Measurements from ENCODE around the gene TSC22D4. TPM values are rescaled to one million over a fixed set of nuclear protein-coding genes. Genes with fewer than 3 reads are reported as not detected.
"Not testable (repeated sequence)": the region's sequence is repeated elsewhere in the genome, so short reads cannot be mapped to it uniquely, and the experiment has no call there.

TSC22D4 gene
- 27.9 and 32.2 TPM in 2 replicates for total RNA-seq
- long read RNA-seq, result 0 reads

DNA sequence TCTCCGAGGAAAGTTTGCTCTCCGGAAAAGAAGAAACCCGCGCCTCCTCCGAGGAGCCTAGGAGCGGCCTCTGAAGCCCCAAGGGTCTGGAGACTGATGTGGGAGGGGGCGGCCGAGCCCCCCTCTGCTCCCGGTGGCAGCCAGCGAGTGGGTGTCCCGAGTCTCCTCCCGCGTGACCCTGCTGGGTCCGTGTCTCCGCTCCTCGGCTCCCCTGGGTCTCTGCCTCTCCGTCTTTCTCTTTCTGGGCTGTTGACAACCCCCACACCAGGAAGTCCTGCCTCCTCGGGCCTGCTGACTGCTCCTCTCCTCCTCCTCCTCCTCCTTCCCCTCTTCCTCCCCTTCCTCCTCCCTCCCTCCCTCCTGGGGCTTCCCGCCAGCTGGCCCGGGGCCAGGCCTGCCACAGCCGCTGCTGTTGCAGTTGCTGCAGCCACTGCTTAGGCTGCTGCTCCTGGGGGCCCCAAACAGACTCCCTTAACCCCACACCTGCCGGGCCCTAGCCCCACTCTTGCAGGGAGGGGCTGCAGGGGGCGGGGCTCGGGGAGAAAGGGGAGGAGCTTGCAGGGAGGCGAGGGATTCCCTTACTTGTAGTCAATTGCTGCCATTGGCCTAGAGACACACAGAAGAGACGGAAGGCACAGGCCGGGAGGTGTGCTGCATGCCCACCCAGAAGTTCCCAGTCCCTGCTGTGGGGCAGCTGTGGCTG is at the start of gene TSC22D4:
Gene TSC22D4, minus strand, starts transcription at position 257 of the 703 bp plus-strand sequence. CDS start 1,176 bp downstream, outside the sequence.
- TF ChIP-seq, protein P1, sequence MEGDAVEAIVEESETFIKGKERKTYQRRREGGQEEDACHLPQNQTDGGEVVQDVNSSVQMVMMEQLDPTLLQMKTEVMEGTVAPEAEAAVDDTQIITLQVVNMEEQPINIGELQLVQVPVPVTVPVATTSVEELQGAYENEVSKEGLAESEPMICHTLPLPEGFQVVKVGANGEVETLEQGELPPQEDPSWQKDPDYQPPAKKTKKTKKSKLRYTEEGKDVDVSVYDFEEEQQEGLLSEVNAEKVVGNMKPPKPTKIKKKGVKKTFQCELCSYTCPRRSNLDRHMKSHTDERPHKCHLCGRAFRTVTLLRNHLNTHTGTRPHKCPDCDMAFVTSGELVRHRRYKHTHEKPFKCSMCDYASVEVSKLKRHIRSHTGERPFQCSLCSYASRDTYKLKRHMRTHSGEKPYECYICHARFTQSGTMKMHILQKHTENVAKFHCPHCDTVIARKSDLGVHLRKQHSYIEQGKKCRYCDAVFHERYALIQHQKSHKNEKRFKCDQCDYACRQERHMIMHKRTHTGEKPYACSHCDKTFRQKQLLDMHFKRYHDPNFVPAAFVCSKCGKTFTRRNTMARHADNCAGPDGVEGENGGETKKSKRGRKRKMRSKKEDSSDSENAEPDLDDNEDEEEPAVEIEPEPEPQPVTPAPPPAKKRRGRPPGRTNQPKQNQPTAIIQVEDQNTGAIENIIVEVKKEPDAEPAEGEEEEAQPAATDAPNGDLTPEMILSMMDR (IDR thresholded peaks at IDR 0.05; ENCODE audit: unreplicated experiment), result no peak
- Mint-ChIP-seq H3K27me3 (no peaks in the 10 kb centered on the region), H3K4me3 (ENCODE audit: low read depth) (peak within 1 kb of the TSS; percentile 80), H3K9me3 (ENCODE audit: low read depth) (no peaks in the 10 kb centered on the region), H3K36me3 (ENCODE audit: insufficient read depth) (no peaks in the 10 kb centered on the region), H3K27ac (peak within 1 kb of the TSS; percentile 79), H3K4me1 (ENCODE audit: low read depth) (peaks cover 10% of the 10 kb centered on the region)
- peak; percentile 75 for DNase-seq (ENCODE audit: low spot score, unreplicated experiment)

DNA sequence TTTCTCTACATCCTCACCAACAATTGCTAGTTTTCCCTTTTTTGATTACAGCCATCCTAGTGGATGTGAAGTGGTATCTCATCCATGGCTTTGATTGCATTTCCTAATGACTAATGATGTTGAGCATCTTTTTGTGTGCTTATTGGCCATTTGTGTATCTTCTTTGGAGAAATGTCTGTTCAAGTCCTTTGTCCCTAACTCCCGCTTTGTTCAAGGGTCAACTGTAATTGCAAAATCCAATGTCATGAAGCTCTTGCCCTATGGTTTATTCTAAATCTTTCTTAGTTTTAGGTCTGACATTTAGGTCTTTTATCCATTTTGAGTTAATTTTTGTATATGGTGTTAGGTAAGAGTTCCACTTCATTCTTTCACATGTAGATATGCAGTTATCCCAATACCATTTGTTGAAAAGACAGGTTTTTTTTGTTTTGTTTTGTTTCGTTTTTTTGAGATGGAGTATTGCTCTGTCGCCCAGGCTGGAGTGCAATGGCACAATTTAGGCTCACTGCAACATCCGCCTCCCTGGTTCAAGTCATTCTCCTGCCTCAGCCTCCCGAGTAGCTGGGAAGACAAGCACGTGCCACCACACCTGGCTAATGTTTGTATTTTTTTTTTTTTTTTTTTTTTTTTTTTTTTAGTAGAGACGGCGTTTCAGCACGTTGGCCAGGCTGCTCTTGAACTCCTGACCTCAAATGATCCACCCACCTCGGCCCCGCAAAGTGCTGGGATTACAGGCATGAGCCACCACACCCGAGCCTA is 49.3 kb upstream of the TSC22D4 start:
- H3K36me3 Mint-ChIP-seq (ENCODE audit: insufficient read depth); DNase-seq (ENCODE audit: low spot score, unreplicated experiment); H3K27me3 Mint-ChIP-seq; H3K4me3 Mint-ChIP-seq (ENCODE audit: low read depth); H3K27ac Mint-ChIP-seq; H3K9me3 Mint-ChIP-seq (ENCODE audit: low read depth); H3K4me1 Mint-ChIP-seq (ENCODE audit: low read depth): not testable (repeated sequence)

DNA sequence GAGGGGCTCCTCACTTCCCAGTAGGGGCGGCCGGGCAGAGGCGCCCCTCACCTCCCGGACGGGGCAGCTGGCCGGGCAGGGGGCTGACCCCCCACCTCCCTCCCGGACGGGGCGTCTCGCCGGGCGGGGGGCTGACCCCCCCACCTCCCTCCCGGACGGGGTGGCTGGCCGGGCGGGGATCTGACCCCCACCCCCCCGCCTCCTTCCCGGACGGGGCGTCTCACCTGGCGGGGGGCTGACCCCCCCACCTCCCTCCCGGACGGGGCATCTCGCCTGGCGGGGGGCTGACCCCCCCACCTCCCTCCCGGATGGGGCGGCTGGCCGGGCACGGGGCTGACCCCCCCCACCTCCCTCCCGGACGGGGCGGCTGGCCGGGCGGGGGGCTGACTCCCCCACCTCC is 44.2 kb upstream of the TSC22D4 start:
- not testable (repeated sequence) for H3K27ac Mint-ChIP-seq; H3K4me1 Mint-ChIP-seq (ENCODE audit: low read depth); H3K9me3 Mint-ChIP-seq (ENCODE audit: low read depth); H3K4me3 Mint-ChIP-seq (ENCODE audit: low read depth); H3K36me3 Mint-ChIP-seq (ENCODE audit: insufficient read depth); DNase-seq (ENCODE audit: low spot score, unreplicated experiment); H3K27me3 Mint-ChIP-seq

DNA sequence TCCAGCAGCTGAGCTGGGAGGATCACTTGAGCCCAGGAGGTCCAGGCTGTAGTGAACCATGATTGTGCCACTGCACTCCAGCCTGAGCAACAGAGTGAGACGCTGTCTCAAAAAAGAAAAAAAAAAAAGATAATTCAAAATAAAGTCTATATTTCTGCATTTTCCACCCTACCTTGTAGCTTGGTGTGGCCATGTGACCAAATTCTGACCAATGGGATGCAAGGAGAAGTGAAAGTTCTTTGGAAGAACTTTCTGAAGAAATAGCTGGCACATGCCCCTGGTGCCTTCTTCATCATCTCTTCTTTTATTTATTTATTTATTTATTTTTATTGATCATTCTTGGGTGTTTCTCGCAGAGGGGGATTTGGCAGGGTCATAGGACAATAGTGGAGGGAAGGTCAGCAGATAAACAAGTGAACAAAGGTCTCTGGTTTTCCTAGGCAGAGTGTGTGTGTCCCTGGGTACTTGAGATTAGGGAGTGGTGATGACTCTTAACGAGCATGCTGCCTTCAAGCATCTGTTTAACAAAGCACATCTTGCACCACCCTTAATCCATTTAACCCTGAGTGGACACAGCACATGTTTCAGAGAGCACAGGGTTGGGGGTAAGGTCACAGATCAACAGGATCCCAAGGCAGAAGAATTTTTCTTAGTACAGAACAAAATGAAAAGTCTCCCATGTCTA is 43.0 kb upstream of the TSC22D4 start:
- not testable (repeated sequence) for H3K4me3 Mint-ChIP-seq (ENCODE audit: low read depth); H3K9me3 Mint-ChIP-seq (ENCODE audit: low read depth); H3K27me3 Mint-ChIP-seq; H3K27ac Mint-ChIP-seq; H3K4me1 Mint-ChIP-seq (ENCODE audit: low read depth); DNase-seq (ENCODE audit: low spot score, unreplicated experiment); H3K36me3 Mint-ChIP-seq (ENCODE audit: insufficient read depth)

DNA sequence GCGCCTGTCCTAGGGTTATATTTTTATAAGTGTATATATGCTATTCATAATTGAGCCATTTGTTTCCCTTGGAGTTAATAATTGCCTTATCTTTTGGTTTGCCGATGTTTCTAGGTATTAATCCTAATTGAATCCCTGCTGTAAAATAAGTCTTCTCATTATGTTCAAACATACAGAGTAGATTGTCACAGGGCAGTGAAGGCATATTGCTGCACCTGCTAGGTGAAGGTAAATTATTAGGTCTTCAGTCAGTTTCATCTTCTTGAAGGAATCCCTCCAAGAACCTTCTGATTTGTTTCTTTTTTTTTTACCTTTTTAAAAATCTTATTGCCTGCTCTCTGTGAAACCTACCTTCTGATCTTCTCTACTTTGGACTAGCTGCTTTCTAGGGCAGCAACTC is 42.1 kb upstream of the TSC22D4 start:
- TF ChIP-seq, protein P1 (IDR thresholded peaks at IDR 0.05; ENCODE audit: unreplicated experiment), result no peak
- Mint-ChIP-seq H3K9me3 (ENCODE audit: low read depth) (no peaks in the 10 kb centered on the region), H3K36me3 (ENCODE audit: insufficient read depth) (no peaks in the 10 kb centered on the region), H3K27me3 (no peaks in the 10 kb centered on the region), H3K4me3 (ENCODE audit: low read depth) (no peak overlapping the region), H3K4me1 (ENCODE audit: low read depth) (no peaks in the 10 kb centered on the region), H3K27ac (no peak overlapping the region)
- DNase-seq (ENCODE audit: low spot score, unreplicated experiment), result no peak

DNA sequence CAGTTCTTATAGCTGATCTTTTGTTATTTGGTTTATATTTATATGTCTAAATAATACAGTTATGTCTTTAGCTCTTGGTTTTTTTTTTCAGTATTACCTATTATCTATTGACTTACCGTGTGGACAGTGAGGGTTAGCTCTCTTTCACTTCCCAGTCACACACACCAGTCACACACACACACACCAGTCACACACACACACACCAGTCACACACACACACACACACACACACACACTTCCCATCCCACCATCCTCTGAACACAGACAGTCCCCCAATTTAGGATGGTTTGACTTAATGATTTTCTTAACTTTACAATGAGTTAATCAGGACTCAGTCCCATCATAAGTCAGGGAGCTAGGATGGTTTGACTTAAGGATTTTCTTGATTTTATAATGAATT is 41.1 kb upstream of the TSC22D4 start:
- no peaks in the 10 kb centered on the region for H3K27me3 Mint-ChIP-seq
- no peak for DNase-seq (ENCODE audit: low spot score, unreplicated experiment)
- H3K4me1 Mint-ChIP-seq (ENCODE audit: low read depth), result no peaks in the 10 kb centered on the region
- H3K36me3 Mint-ChIP-seq (ENCODE audit: insufficient read depth), result no peaks in the 10 kb centered on the region
- no peak overlapping the region for H3K4me3 Mint-ChIP-seq (ENCODE audit: low read depth)
- no peaks in the 10 kb centered on the region for H3K9me3 Mint-ChIP-seq (ENCODE audit: low read depth)
- TF ChIP-seq, protein P1 (IDR thresholded peaks at IDR 0.05; ENCODE audit: unreplicated experiment), result no peak
- no peak overlapping the region for H3K27ac Mint-ChIP-seq

All from progenitor cell of endocrine pancreas (in vitro differentiated cells).